K562 (cell line): ENCODE results near the gene RTCA. TPM values are rescaled to one million over a fixed set of nuclear protein-coding genes. Genes with fewer than 3 reads are reported as not detected.

Experiments
- CC2D1A ChIP-seq: fragments of 450-650 bp; IDR thresholded peaks from 2 replicates; pipeline ENCODE4 v1.6.1; 2017; ENCODE audit warnings: mild to moderate bottlenecking
- COPS2 ChIP-seq: fragments of 450-650 bp; conservative IDR thresholded peaks from 2 replicates; pipeline ENCODE4 v1.6.1; 2016; ENCODE audit warnings: mild to moderate bottlenecking, moderate library complexity
- CSDE1 ChIP-seq, 2 experiments: fragments of 450-650 bp; IDR thresholded peaks; 2 replicates each; pipeline ENCODE4 v1.6.1; 2016; ENCODE audit warnings: mild to moderate bottlenecking in 1 of 2
- GABPA ChIP-seq: fragments of 200-800 bp; sonication (Bioruptor generic); conservative IDR thresholded peaks from 2 replicates; pipeline ENCODE4 v1.6.1; 2016; ENCODE audit warnings: low read depth, missing genetic modification characterization, missing compliant biosample characterization
- HDAC3 ChIP-seq: fragments of 450-650 bp; IDR thresholded peaks from 2 replicates; pipeline ENCODE4 v1.6.1; 2018; ENCODE audit warnings: borderline replicate concordance, mild to moderate bottlenecking, moderate library complexity; ENCODE audit not compliant: partially characterized antibody
- KLF10 ChIP-seq: fragments of 250-450 bp; sonication (Bioruptor Pico); IDR thresholded peaks from 2 replicates; pipeline ENCODE4 v1.6.1; 2021; ENCODE audit warnings: matching md5 sums
- MLLT1 ChIP-seq, 2 experiments: fragments of 450-650 bp; IDR thresholded peaks; 2 replicates each; pipeline ENCODE4 v1.6.1; 2016
- NCOA1 ChIP-seq: fragments of 450-650 bp; IDR thresholded peaks from 2 replicates; pipeline ENCODE4 v1.6.1; 2016; ENCODE audit warnings: low read depth
- SMC3 ChIP-seq: conservative IDR thresholded peaks from 2 replicates; pipeline ENCODE4 v1.6.1; 2011; ENCODE audit warnings: low read depth, low read length, improper control_type of control experiment; ENCODE audit not compliant: insufficient read depth
- ZFP36 ChIP-seq: fragments of 150-350 bp; IDR thresholded peaks from 2 replicates; pipeline ENCODE4 v1.6.1; 2018; ENCODE audit warnings: low read length, low read depth; ENCODE audit not compliant: partially characterized antibody
- ZNF146 ChIP-seq: IDR thresholded peaks from one replicate; pipeline ENCODE4 v1.6.1; 2018; ENCODE audit warnings: missing compliant biosample characterization; ENCODE audit not compliant: unreplicated experiment
- polyA plus RNA-seq, 8 experiments: library from polyadenylated mRNA; depleted of rRNA in 4 of 8; stranded (reverse) in 5 of 8; unstranded in 3 of 8; fragments of >200 nt; fragmentation: Nextera tagmentation in 2 of 8; fragmentation: Illumina TruSeq in 1 of 8; extraction: Ambion mirVana in 2 of 8; extraction: Trizol in 1 of 8; gene quantifications; 2 replicates each; pipeline versions ENCODE4 v1.2.1 to v1.2.3, GENCODE V29; 2011 to 2014; ENCODE audit warnings: inconsistent platforms in 1 of 8, missing spikeins in 1 of 8
- total RNA-seq, 7 experiments: library from RNA; depleted of rRNA in 6 of 7; stranded (reverse); fragments of >200 nt in 6 of 7; fragmentation: Illumina TruSeq in 2 of 7; extraction: Trizol in 2 of 7; gene quantifications; 2 replicates each; pipeline versions ENCODE4 v1.2.1 to v1.2.3, GENCODE V29; 2011 to 2021; ENCODE audit warnings: low replicate concordance in 1 of 7
- TF ChIP-seq, protein P1 (sequence below), 2 experiments: fragments of 450-650 bp; IDR thresholded peaks; 2 replicates each; pipeline ENCODE4 v1.6.1; 2016; ENCODE audit warnings: mild to moderate bottlenecking in 2 of 2, borderline replicate concordance in 1 of 2, low read depth in 1 of 2, moderate library complexity in 1 of 2
- TF ChIP-seq, protein P2 (sequence below), 2 experiments: fragments of 450-650 bp; IDR thresholded peaks; 2 replicates each; pipeline ENCODE4 v1.6.1; 2018; ENCODE audit warnings: mild to moderate bottlenecking in 2 of 2, low read depth in 1 of 2; ENCODE audit not compliant: partially characterized antibody in 2 of 2

The RTCA gene
- total and polyA plus RNA-seq, 9 of the 15 experiments (the other 6 are each of a cell fraction or from before 2014, with no cell fraction given): 11.6 to 57.2 (median 43.2) TPM

DNA sequence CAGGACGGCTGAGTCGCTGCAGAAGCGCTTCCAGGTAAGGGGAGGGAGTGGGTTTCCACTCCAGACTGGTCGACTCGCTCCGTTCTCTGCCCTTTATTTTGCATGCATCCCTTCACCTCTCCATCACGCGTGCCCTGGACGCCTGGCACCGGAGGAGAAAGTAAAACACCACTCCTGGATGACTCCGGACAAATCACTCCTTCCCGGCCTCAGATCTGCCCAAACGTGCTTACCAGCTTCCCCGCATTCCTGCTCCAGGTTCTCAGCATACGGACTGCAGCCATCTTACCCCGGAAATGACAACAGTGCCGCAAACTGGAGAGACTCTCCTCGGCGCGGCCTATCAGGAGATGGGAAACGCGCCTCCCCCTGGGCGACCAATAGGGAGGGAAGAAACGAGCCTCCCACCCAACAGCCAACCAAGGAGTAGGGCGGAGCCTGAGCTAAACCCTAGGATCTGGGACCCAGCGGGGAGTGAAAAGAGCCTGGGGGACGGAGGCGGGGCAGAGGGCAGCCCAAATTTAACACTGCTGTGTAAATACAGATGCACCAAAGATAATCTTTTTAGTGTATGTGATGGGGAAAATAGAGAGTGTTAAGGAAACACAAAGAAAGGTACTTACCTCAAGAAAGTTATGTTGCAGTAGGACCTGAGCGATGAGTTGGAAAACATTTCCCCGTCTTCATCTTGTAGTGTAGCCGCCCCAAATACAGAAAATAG, 16.3 kb upstream of the RTCA start, which contains the start of gene DBT (continued):
- TF ChIP-seq, protein P1, sequence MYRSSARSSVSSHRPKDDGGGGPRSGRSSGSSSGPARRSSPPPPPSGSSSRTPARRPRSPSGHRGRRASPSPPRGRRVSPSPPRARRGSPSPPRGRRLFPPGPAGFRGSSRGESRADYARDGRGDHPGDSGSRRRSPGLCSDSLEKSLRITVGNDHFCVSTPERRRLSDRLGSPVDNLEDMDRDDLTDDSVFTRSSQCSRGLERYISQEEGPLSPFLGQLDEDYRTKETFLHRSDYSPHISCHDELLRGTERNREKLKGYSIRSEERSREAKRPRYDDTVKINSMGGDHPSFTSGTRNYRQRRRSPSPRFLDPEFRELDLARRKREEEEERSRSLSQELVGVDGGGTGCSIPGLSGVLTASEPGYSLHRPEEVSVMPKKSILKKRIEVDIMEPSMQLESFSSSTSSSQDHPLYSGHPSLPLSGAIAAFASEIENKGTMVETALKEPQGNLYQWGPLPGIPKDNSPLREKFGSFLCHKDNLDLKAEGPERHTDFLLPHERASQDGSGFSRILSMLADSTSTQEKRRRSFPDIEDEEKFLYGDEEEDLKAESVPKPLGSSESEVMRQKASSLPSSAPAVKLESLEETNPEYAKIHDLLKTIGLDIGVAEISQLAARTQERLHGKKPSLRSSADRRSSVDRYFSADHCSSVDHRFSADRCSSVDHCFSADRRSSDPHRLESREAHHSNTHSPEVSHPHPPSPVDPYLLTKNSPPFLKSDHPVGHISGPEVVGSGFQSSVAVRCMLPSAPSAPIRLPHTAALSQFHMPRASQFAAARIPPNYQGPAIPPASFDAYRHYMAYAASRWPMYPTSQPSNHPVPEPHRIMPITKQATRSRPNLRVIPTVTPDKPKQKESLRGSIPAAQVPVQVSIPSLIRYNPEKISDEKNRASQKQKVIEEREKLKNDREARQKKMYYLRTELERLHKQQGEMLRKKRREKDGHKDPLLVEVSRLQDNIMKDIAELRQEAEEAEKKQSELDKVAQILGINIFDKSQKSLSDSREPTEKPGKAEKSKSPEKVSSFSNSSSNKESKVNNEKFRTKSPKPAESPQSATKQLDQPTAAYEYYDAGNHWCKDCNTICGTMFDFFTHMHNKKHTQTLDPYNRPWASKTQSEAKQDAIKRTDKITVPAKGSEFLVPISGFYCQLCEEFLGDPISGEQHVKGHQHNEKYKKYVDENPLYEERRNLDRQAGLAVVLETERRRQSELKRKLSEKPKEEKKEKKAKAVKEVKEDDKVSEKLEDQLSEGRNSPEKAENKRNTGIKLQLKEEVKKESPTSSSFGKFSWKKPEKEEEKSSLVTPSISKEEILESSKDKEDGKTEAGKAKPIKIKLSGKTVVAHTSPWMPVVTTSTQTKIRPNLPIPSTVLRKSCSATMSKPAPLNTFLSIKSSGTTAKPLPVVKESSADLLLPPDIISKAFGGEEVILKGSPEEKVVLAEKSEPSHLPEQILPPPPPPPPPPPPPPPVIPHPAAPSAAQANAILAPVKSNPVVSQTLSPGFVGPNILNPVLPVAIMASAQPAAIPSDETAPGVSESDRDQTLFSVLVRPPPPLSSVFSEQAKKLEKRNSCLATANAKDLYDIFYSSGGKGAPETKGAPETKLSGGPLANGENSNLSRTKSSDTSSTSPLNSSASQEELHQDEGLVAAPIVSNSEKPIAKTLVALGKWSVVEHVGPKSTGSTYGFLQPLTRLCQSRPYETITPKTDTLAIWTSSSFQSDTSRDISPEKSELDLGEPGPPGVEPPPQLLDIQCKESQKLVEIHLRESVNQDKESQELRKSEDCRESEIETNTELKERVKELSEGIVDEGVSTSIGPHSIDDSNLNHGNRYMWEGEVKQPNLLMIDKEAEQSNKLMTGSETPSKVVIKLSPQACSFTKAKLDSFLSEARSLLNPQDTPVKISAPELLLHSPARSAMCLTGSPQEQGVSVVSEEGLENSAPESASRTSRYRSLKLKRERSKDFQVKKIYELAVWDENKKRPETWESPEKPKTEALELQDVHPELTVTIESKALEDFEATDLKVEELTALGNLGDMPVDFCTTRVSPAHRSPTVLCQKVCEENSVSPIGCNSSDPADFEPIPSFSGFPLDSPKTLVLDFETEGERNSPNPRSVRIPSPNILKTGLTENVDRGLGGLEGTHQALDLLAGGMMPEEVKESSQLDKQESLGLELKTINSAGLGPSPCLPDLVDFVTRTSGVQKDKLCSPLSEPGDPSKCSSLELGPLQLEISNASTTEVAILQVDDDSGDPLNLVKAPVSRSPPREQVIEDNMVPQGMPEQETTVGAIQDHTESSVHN (IDR thresholded peaks at IDR 0.05; ENCODE audit: borderline replicate concordance in 1 of 2, low read depth in 1 of 2): no peak
- TF ChIP-seq MLLT1 (IDR thresholded peaks at IDR 0.05) (peak in 1 of 2 experiments; percentile 16; a peak in 1 of 4 replicates), KLF10 (CRISPR knock-in tag) (no peak), SMC3 (0 out of 2 replicates have a peak, but pooled peaks have one; percentile 4), GABPA (tag) (peak; percentile 87), CSDE1 (IDR thresholded peaks at IDR 0.05) (0 out of 4 replicates have a peak, but pooled peaks of 1 of the 2 experiments have one; percentile 56), NCOA1 (no peak), ZNF146 (CRISPR knock-in tag) (no peak), COPS2 (no peak), HDAC3 (no peak), CC2D1A (peak; percentile 68), ZFP36 (no peak)
- TF ChIP-seq, protein P2, sequence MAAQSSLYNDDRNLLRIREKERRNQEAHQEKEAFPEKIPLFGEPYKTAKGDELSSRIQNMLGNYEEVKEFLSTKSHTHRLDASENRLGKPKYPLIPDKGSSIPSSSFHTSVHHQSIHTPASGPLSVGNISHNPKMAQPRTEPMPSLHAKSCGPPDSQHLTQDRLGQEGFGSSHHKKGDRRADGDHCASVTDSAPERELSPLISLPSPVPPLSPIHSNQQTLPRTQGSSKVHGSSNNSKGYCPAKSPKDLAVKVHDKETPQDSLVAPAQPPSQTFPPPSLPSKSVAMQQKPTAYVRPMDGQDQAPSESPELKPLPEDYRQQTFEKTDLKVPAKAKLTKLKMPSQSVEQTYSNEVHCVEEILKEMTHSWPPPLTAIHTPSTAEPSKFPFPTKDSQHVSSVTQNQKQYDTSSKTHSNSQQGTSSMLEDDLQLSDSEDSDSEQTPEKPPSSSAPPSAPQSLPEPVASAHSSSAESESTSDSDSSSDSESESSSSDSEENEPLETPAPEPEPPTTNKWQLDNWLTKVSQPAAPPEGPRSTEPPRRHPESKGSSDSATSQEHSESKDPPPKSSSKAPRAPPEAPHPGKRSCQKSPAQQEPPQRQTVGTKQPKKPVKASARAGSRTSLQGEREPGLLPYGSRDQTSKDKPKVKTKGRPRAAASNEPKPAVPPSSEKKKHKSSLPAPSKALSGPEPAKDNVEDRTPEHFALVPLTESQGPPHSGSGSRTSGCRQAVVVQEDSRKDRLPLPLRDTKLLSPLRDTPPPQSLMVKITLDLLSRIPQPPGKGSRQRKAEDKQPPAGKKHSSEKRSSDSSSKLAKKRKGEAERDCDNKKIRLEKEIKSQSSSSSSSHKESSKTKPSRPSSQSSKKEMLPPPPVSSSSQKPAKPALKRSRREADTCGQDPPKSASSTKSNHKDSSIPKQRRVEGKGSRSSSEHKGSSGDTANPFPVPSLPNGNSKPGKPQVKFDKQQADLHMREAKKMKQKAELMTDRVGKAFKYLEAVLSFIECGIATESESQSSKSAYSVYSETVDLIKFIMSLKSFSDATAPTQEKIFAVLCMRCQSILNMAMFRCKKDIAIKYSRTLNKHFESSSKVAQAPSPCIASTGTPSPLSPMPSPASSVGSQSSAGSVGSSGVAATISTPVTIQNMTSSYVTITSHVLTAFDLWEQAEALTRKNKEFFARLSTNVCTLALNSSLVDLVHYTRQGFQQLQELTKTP (IDR thresholded peaks at IDR 0.05; ENCODE audit: low read depth in 1 of 2, partially characterized antibody in 2 of 2): peak in 1 of 2 experiments; percentile 92
